Astrocyte of the cerebellum (primary cell): ENCODE results near the gene AGBL4.

Source experiments
- DNase-seq: peaks from one replicate; pipeline ENCODE4 v3.0.0-alpha.2; 2011; ENCODE audit warnings: low read depth
- H3K4me3 ChIP-seq: 2 replicates; pipeline ENCODE4 v1.5.1; 2011; ENCODE audit warnings: mild to moderate bottlenecking, low read depth, low read length, moderate library complexity
- CTCF ChIP-seq: IDR thresholded peaks from 2 replicates; pipeline ENCODE4 v1.5.1; 2012; ENCODE audit warnings: low read length, low read depth, moderate library complexity, mild to moderate bottlenecking; ENCODE audit errors: missing control alignments
- in situ Hi-C: cut with HindIII; loops from 2 replicates; pipeline ENCODE4 v1.10.0; 2017; ENCODE audit warnings: low sequenced_read_pairs

Gene AGBL4

GRCh38 chr1:48777219-48777895 is 1246.4 kb downstream of the AGBL4 start:
- peak overlapping the region; percentile 75 for H3K4me3 ChIP-seq
- TF ChIP-seq CTCF: no peak
- in situ Hi-C loops: no loop called here
- DNase-seq: no peak

GRCh38 chr1:48776393-48777218 is 1247.1 kb downstream of the AGBL4 start, which contains the start of gene BEND5:
BEND5 (minus strand) TSS chr1:48776891; CDS start chr1:48776831, 60 bp downstream.
- in situ Hi-C loops: no loop called here
- H3K4me3 ChIP-seq: peak within 1 kb of the TSS; percentile 75
- DNase-seq: peak; percentile 33
- TF ChIP-seq CTCF: no peak

GRCh38 chr1:48775831-48776392 is 1247.8 kb downstream of the AGBL4 start:
- no peak for TF ChIP-seq CTCF
- in situ Hi-C loops: no loop called here
- H3K4me3 ChIP-seq: peak overlapping the region; percentile 75
- DNase-seq: no peak

GRCh38 chr1:48773133-48773532 is 1250.6 kb downstream of the AGBL4 start:
- no peak for TF ChIP-seq CTCF
- H3K4me3 ChIP-seq: no peak overlapping the region
- in situ Hi-C loops: no loop called here
- DNase-seq: no peak

DNA sequence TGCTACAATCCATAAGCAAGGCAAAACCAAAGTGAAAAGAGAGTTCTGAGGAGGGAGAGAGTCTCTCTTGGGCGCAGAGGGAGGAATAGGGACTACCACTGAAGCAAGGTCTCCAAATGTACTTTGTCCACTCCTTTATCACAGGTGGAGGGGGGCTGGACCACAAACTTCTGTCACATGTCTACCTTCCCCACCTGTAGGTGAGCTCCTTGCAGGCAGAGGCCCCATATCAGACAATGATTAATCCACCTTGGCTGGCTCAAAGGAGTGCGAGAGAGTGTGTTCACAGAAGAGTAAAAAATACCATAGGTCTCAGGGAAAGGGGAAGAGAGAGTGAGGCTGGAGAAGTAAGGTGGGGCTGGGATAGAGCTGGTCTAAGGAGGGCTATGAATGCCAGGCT is 1251.5 kb downstream of the AGBL4 start:
- no peak overlapping the region for H3K4me3 ChIP-seq
- in situ Hi-C loops: no loop called here
- no peak for TF ChIP-seq CTCF
- DNase-seq: no peak

DNA sequence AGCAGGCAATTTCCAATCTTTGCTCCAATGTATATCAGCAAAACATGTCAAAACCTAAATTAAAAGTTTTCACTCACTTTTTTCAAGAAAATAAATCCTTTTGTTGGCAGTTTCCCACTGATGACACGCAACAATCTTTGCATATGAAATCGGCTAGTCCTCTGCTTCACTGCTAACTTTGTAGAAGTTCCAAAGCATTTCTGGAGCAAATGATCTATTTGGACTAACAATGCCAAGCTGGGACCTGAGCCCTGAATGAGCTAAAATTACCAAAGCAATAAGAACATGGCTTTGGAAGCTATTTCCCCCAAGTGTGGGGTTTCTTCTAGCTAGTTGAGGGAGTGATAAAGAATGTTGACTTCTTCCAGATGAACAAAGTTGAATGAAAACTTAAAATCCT is 1252.2 kb downstream of the AGBL4 start:
- H3K4me3 ChIP-seq: no peak overlapping the region
- in situ Hi-C loops: no loop called here
- TF ChIP-seq CTCF: no peak
- DNase-seq: no peak
